Breast epithelium (tissue), 3 donors: Measurements from ENCODE around the gene PBX3.

Experiments used
- POLR2A ChIP-seq: fragments of 450-650 bp; IDR thresholded peaks from one replicate; pipeline ENCODE4 v1.6.1; 2016; ENCODE audit warnings: antibody characterized with exemption, mild to moderate bottlenecking, moderate library complexity
- POLR2AphosphoS5 ChIP-seq, 3 donors: sonication (generic); formaldehyde crosslinking; IDR thresholded peaks; one replicate each; pipeline ENCODE4 v1.6.1; 2017; ENCODE audit warnings: antibody characterized with exemption in 3 of 3
- TF ChIP-seq, protein P1 (sequence below), 3 donors: fragments of 450-650 bp; IDR thresholded peaks; one replicate each; pipeline ENCODE4 v1.5.1; 2016 to 2017; ENCODE audit warnings: antibody characterized with exemption in 3 of 3, mild to moderate bottlenecking in 3 of 3, moderate library complexity in 3 of 3

DNA sequence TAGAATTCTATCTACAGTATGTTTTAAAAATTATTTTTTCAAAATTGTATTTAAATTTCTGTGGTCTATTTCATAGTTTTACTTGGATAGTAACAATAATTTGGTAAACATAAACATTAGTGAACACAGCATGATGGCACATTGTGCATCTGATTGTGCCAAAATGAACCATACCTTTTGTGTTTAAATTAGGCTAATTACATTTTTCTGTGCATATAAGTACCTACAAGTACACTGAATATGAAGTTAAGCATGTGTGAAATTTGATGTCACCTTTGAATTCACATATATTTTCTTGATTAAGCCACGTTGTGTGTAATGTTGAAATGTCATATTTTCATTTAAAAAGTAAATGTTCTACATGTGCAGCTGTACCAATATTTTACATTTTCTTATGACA, 13.4 kb downstream of the PBX3 start:
- TF ChIP-seq POLR2A: no peak
- TF ChIP-seq POLR2AphosphoS5 (IDR thresholded peaks at IDR 0.05): no peak
- TF ChIP-seq, protein P1, sequence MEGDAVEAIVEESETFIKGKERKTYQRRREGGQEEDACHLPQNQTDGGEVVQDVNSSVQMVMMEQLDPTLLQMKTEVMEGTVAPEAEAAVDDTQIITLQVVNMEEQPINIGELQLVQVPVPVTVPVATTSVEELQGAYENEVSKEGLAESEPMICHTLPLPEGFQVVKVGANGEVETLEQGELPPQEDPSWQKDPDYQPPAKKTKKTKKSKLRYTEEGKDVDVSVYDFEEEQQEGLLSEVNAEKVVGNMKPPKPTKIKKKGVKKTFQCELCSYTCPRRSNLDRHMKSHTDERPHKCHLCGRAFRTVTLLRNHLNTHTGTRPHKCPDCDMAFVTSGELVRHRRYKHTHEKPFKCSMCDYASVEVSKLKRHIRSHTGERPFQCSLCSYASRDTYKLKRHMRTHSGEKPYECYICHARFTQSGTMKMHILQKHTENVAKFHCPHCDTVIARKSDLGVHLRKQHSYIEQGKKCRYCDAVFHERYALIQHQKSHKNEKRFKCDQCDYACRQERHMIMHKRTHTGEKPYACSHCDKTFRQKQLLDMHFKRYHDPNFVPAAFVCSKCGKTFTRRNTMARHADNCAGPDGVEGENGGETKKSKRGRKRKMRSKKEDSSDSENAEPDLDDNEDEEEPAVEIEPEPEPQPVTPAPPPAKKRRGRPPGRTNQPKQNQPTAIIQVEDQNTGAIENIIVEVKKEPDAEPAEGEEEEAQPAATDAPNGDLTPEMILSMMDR (IDR thresholded peaks at IDR 0.05): no peak
